T-helper 2 cell (primary cell): Measurements from ENCODE around the gene ABTB2.

Experiments
- DNase-seq, 5 experiments: peaks; one replicate each; pipeline versions ENCODE4 v3.0.0 to v3.0.0-alpha.2; 2012 to 2022

The ABTB2 gene

GRCh38 chr11:34313099-34313517 is 44.7 kb downstream of the ABTB2 start:
- peak in 1 of 5 experiments; percentile 44 for DNase-seq

- no peak for DNase-seq
Observed at GRCh38 chr11:34311126-34311525, 46.7 kb downstream of the ABTB2 start.

GRCh38 chr11:34309965-34310364 is 47.8 kb downstream of the ABTB2 start:
- DNase-seq: no peak

GRCh38 chr11:34308913-34309585 is 48.8 kb downstream of the ABTB2 start:
- DNase-seq: no peak

- no peak for DNase-seq
Observed at GRCh38 chr11:34308049-34308912, 49.5 kb downstream of the ABTB2 start.

GRCh38 chr11:34305780-34306179 is 52.0 kb downstream of the ABTB2 start:
- DNase-seq: no peak

- no peak for DNase-seq
Observed at GRCh38 chr11:34305193-34305592, 52.6 kb downstream of the ABTB2 start.

GRCh38 chr11:34303028-34303570 is 54.7 kb downstream of the ABTB2 start:
- DNase-seq: no peak

GRCh38 chr11:34302046-34302921 is 55.5 kb downstream of the ABTB2 start:
- DNase-seq: no peak

GRCh38 chr11:34300926-34301295 is 56.9 kb downstream of the ABTB2 start:
- DNase-seq: no peak

- no peak for DNase-seq
Observed at GRCh38 chr11:34300026-34300925, 57.5 kb downstream of the ABTB2 start.

GRCh38 chr11:34299284-34299972 is 58.4 kb downstream of the ABTB2 start:
- no peak for DNase-seq

GRCh38 chr11:34298871-34299270 is 58.9 kb downstream of the ABTB2 start:
- no peak for DNase-seq

- no peak for DNase-seq
Observed at GRCh38 chr11:34296412-34296811, 61.4 kb downstream of the ABTB2 start.

- DNase-seq: no peak
Observed at GRCh38 chr11:34292546-34292945, 65.3 kb downstream of the ABTB2 start.

GRCh38 chr11:34292111-34292510 is 65.7 kb downstream of the ABTB2 start:
- DNase-seq: no peak

- DNase-seq: no peak
Observed at GRCh38 chr11:34290926-34291325, 66.9 kb downstream of the ABTB2 start.

GRCh38 chr11:34288492-34288891 is 69.3 kb downstream of the ABTB2 start:
- DNase-seq: no peak

GRCh38 chr11:34284811-34285481 is 72.9 kb downstream of the ABTB2 start:
- no peak for DNase-seq

GRCh38 chr11:34284156-34284555 is 73.7 kb downstream of the ABTB2 start:
- no peak for DNase-seq
